Ovary (tissue), 9 donors: ENCODE measurements around the gene CNKSR3. TPM values are rescaled to one million over a fixed set of nuclear protein-coding genes. Genes with fewer than 3 reads are reported as not detected.

ENCODE experiments used
- DNase-seq, 5 donors: peaks; one replicate each; pipeline ENCODE4 v3.0.0-alpha.2; 2019 to 2020
- H3K27ac ChIP-seq, 2 donors: fragments of 200-600 bp; one replicate each; pipeline versions ENCODE4 v1.5.1 to v1.8.0; 2019 to 2022
- H3K27me3 ChIP-seq: fragments of 200-600 bp; one replicate; pipeline ENCODE4 v1.8.0; 2022
- H3K36me3 ChIP-seq: fragments of 200-600 bp; sonication (generic); one replicate; pipeline ENCODE4 v1.5.1; 2019
- H3K4me1 ChIP-seq: one replicate; pipeline ENCODE4 v1.8.1; 2013; ENCODE audit warnings: mild to moderate bottlenecking, moderate library complexity; ENCODE audit not compliant: insufficient read depth
- H3K4me3 ChIP-seq: fragments of 200-600 bp; sonication (generic); one replicate; pipeline ENCODE4 v1.5.1; 2017
- H3K9me3 ChIP-seq, 2 donors: fragments of 200-600 bp in 1 of 2; sonication (generic) in 1 of 2; one replicate each; pipeline versions ENCODE4 v1.5.1 to v1.8.1; 2013 to 2019; ENCODE audit warnings: mild to moderate bottlenecking in 1 of 2, moderate library complexity in 1 of 2
- CTCF ChIP-seq, 3 donors: fragments of 450-650 bp in 2 of 3; fragments of 200-600 bp in 1 of 3; IDR thresholded peaks; one replicate each; pipeline versions ENCODE4 v1.5.1 to v1.8.0; 2016 to 2022; ENCODE audit warnings: antibody characterized with exemption in 3 of 3, mild to moderate bottlenecking in 1 of 3
- EP300 ChIP-seq: sonication (generic); formaldehyde crosslinking; IDR thresholded peaks from one replicate; pipeline ENCODE4 v1.6.1; 2017; ENCODE audit warnings: antibody characterized with exemption
- POLR2A ChIP-seq: fragments of 450-650 bp; IDR thresholded peaks from one replicate; pipeline ENCODE4 v1.6.1; 2017; ENCODE audit warnings: antibody characterized with exemption, mild to moderate bottlenecking, moderate library complexity
- WGBS, 3 donors: extraction: QIAGEN DNeasy Blood & Tissue Kit in 1 of 3; methylation state at CpG; one replicate each; pipeline versions ENCODE4 v1.1.5 to v1.1.7; 2013 to 2017; 5-methylcytosine and 5-hydroxymethylcytosine counted together
- intact Hi-C, 4 donors: fragments of 100-400 bp; cut with DNase I; formaldehyde crosslinking; loops; one replicate each; pipeline versions ENCODE4 v1.11.0 to v1.15.1; 2022 to 2023
- polyA plus RNA-seq, 2 donors: library from polyadenylated mRNA; stranded (reverse); fragments of 200-250 nt in 1 of 2; fragments of 350-450 nt in 1 of 2; fragmentation: Illumina TruSeq in 1 of 2; extraction: RNeasy Lipid Tissue Mini Kit (QIAGEN cat#74804) in 1 of 2; gene quantifications; one replicate each; pipeline ENCODE4 v1.2.3, GENCODE V29; 2013 to 2014
- total RNA-seq, 7 donors: library from RNA; depleted of rRNA in 2 of 7; stranded (reverse); fragments of >200 nt in 2 of 7; fragmentation: NEBNext Ultra II Directional in 3 of 7; extraction: Animal tissue kit (Norgen Biotek cat#: 25700) in 3 of 7; gene quantifications; one replicate each; pipeline versions ENCODE4 v1.1.0 to v1.2.4, GENCODE V29; 2016 to 2023
- donor health status: DM: no; HTN: no; CAD: no; lungs with moderate emphysema.
- donor health status: DM: no; HTN: no; CAD: no.
- donor health status: Bipolar disorder and iron deficiency.
- donor health status: DM: yes; HTN: yes; CAD: no.
- donor health status: DM: no; HTN: no; CAD: no.
- donor health status: DM: yes; HTN: yes; CAD: no.

Gene CNKSR3
- total and polyA plus RNA-seq, 9 donors, result 8.6 to 16.7 (median 13.4) TPM

DNA sequence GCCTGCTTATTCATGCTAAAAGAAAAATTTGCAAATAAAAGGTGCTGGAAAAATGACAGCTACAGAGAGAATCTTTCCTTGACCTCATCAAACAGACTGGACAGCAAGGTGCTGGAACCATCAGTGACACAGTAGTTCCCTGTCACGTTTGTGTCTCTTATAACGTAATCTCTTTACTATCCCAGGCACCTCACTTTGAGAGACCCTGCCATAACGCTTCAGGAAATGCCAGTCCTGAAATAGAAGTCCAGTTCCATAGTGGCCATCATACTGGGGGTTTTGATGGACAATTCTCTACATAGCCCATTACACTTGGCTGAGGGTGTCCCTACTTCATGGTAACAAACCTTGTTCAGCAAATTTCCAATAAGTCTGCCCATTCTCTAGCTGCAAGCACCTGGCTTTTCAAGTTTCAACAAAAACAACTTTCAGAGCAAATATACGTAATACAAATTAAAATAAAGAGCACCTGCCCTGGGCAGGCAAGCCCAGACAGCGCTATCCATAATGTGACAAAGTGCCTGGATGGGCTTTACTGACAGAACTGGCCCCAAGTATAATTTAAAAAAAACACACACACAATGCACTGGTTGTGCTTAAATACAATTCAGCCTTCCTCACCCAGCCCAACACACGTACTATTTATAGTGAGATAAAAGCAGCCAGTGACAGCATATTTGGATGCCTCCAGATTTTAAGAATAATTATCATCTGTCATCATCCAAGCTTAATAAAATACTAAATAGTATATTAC, 38.7 kb downstream of the CNKSR3 start:
- WGBS, 3 donors, result 88 to 89% (median 89%) methylated on average over 6 of the region's 6 CpGs

DNA sequence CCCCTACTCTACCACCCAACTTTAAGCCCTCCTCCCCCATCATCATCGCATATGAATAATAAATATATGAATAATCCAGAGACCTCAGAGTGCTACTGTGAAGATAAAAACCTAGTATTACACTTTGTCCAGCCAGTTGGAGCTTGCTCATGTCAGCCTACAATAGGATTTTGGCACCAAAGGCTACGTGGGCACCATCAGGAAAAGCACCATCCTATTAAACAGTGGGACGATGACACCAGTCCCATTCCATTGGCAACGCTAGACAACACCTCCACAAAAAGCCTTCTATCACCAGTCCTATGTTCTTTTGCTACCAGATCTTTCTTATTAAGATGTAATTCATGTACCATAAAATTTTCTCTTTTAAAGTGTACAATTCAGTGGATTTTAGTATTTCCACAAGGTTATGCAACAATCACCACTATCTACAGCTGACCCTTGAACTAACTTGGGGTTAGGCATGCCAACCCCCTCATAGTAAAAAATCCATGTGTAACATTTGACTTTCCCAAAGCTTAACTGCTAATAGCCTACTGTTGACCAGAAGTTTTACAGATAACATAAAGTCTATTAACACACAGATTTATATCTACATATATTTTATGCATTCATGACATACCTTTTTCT, 41.1 kb downstream of the CNKSR3 start:
- Histone ChIP-seq H3K4me1 (peaks cover 7% of the 10 kb centered on the region), H3K4me3 (no peak overlapping the region), H3K9me3 (no peaks in the 10 kb centered on the region), H3K36me3 (no peaks in the 10 kb centered on the region), H3K27me3 (no peaks in the 10 kb centered on the region), H3K27ac (no peak overlapping the region)
- WGBS, 3 donors, result 90 to 93% (median 93%) methylated on average over 4 of the region's 4 CpGs
- no peak for DNase-seq
- no peak for TF ChIP-seq EP300
- TF ChIP-seq POLR2A, result no peak
- no peak for TF ChIP-seq CTCF (IDR thresholded peaks at IDR 0.05)
- intact Hi-C loops, result no loop called here

More for the DNA sequence above, 38.7 kb downstream of the CNKSR3 start:
- H3K9me3 ChIP-seq, result no peaks in the 10 kb centered on the region
- no peak for TF ChIP-seq CTCF (IDR thresholded peaks at IDR 0.05)
- no peak for TF ChIP-seq POLR2A
- H3K27ac ChIP-seq, result no peak overlapping the region
- no peak overlapping the region for H3K4me3 ChIP-seq
- no peaks in the 10 kb centered on the region for H3K27me3 ChIP-seq
- no peak for DNase-seq
- intact Hi-C loops, result no loop called here
- no peaks in the 10 kb centered on the region for H3K36me3 ChIP-seq
- H3K4me1 ChIP-seq, result peaks cover 5% of the 10 kb centered on the region

DNA sequence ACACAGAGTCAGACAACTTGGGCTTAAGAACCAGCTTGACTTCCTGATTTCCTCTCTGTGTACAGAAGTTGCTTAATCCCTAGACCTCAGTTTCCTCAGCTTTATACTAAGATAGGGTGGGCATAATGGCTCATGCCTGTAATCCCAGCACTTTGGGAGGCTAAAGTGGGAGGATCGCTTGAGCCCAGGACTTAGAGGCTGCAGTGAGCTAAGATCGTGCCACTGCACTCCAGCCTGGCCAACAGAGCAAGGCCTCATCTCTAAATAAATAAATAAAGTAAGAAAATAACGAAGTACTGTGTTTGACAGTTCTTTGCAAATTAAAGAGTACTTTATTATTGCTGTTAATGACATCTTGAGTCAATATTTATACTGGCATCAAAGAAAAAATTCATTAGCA, 41.7 kb downstream of the CNKSR3 start:
- intact Hi-C loops, result no loop called here
- no peak for DNase-seq
- H3K9me3 ChIP-seq, result no peaks in the 10 kb centered on the region
- no peak overlapping the region for H3K4me3 ChIP-seq
- TF ChIP-seq CTCF (IDR thresholded peaks at IDR 0.05) (no peak), EP300 (no peak), POLR2A (no peak)
- no peak overlapping the region for H3K27ac ChIP-seq
- peaks cover 7% of the 10 kb centered on the region for H3K4me1 ChIP-seq
- H3K27me3 ChIP-seq, result no peaks in the 10 kb centered on the region
- WGBS, 3 donors, result 90 to 95% (median 93%) methylated on average over 3 of the region's 3 CpGs
- no peaks in the 10 kb centered on the region for H3K36me3 ChIP-seq

DNA sequence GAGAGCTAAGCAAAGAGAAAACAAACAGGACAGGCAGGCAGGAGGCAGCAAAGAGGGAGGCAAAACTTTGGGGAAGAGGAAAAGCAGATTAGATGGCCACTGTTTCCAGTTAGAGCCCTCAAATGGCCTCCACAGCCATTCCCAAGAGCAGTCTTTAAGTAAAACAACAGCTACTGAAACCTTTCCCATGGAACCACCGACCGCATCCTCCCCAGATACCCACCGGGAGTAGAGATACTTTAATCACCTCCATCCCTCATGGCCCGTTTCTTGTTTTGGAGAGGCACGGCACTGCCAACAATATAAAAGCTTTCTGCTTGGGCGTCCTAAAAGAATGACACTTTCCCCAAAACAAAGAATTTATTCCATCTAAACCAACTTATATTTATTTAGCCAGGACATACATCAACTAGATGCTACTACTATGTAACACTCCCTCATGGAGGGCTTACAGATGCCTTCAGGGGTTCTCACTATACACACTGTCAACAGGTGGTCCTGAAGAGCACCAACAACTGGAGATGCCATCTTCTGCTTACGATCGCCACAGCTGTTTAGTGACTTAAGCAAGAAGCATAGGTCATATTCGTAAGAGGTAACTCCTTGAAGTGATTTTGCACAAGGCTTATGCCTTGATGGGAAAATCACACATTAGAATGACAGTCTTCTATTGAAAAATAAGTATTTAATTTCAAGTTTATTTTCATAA, 43.4 kb downstream of the CNKSR3 start:
- DNase-seq, result no peak
- intact Hi-C loops, result no loop called here
- Histone ChIP-seq H3K27me3 (no peaks in the 10 kb centered on the region), H3K4me3 (no peak overlapping the region), H3K9me3 (no peaks in the 10 kb centered on the region), H3K27ac (no peak overlapping the region), H3K36me3 (no peaks in the 10 kb centered on the region), H3K4me1 (peaks cover 5% of the 10 kb centered on the region)
- TF ChIP-seq POLR2A, result no peak
- TF ChIP-seq EP300, result no peak
- TF ChIP-seq CTCF (IDR thresholded peaks at IDR 0.05), result no peak
- WGBS, 3 donors, result 87 to 99% (median 98%) methylated on average over 9 of the region's 9 CpGs
